HG03457 (cell line): ENCODE data around the gene ATG3.
A peak's percentile ranks its signal among the peaks of the same experiment; 100 is the strongest.
"Not testable (repeated sequence)": the region's sequence is repeated elsewhere in the genome, so short reads cannot be mapped to it uniquely, and the experiment has no call there.

Experiments used
- ATAC-seq: cut with Tn5 transposase; IDR thresholded peaks from one replicate; pipeline ENCODE4 v1.9.1; 2021; ENCODE audit warnings: moderate number of reproducible peaks; ENCODE audit not compliant: unreplicated experiment

The ATG3 gene

DNA sequence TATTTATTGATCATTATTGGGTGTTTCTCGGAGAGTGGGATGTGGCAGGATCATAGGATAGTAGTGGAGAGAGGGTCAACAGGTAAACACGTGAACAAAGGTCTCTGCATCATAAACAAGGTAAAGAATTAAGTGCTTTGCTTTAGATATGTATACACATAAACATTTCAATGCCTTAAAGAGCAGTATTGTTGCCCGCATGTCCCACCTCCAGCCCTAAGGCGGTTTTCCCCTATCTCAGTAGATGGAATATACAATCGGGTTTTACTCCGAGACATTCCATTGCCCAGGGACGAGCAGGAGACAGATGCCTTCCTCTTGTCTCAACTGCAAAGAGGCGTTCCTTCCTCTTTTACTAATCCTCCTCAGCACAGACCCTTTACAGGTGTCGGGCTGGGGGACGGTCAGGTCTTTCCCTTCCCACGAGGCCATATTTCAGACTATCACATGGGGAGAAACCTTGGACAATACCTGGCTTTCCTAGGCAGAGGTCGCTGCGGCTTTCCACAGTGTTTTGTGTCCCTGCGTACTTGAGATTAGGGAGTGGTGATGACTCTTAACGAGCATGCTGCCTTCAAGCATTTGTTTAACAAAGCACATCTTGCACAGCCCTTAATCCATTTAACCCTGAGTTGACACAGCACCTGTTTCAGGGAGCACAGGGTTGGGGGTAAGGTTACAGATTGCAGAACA lies 2.6 kb upstream of the ATG3 start:
- ATAC-seq = not testable (repeated sequence)

DNA sequence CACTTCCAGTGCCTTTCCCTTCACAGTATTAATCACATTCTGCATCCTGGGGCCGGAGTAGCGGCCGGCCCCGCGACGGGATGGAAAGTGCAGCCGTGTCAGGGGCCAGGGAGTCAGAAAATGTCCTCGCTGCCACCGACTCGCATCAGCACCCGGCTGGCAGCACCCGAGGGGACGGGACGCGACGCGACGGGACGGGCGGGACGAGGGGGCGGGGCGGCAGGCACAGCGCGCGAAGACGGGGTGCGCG lies 353 bp downstream of the ATG3 start:
- peak; percentile 36 for ATAC-seq

DNA sequence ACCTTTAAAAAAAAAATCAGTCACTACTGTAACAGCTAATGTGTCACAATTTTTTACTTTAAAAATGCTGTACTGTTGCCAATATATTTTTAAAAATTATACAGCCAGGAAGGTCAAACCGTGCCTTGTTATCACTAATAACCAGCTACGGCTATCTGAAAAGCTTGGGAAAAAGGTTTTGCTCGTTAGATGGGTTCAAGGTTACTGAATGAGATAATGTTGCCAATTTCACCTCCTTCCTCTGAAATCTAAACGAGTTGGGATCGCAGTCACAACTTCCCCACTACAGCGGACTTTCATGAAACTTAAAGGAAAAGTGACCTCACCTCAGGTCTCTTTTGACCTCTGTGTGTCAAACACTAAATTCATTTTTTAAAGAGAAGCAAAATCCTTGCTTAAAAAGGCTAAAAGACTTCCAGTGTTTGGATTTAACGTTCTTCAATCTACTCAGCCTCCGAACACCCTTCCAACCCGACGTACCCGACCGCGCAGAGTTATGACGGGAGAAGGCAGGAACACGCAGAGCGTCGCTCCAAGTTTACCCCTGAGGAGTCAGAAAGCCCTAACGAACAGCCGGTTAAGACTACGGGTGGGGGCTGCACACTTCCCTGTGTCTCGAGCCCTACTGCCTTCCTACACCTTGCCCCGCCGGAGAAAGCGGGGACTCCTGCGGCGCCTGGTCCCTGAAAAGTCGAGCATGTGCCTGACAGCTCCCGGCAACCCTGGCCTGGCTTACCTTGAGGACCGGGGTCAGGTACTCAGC lies 860 bp downstream of the ATG3 start:
- peak; percentile 11 for ATAC-seq

DNA sequence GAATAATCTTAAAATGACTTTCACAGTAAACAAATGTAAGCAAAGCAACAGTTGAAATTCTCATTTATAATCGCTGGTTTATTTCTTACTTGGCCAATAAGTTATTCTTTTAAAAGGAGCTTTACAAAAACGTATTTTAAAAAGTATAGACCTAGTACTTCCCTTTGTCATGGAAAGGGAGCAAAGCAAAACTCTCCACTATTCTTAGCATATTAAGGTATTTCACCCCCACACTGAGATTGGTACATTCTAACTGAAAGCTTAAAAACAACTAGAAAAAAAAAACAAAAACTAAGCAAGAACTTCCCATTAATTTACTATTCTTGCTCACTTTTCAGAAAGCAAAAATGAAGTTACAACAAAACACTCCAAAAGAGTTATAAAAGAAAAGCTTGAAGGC lies 1.5 kb downstream of the ATG3 start:
- ATAC-seq = no peak

DNA sequence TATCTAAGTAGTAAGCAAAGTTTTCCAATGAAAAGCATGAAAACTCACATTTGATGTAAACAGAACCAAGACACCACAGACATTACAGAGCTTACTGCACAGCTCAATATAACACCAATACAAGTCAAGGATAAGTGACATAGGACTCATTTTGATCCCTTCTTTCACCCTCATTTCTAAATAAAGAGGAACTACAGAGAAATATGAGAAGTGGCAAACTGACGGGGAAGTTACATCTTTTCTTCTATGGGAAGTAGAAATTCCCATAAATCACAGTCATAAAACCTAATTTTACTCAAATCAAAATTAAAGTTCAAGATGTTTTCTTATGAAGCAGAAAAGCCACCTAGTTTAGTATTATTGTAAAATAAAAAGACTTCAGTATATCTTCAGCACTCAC lies 3.8 kb downstream of the ATG3 start:
- no peak for ATAC-seq

DNA sequence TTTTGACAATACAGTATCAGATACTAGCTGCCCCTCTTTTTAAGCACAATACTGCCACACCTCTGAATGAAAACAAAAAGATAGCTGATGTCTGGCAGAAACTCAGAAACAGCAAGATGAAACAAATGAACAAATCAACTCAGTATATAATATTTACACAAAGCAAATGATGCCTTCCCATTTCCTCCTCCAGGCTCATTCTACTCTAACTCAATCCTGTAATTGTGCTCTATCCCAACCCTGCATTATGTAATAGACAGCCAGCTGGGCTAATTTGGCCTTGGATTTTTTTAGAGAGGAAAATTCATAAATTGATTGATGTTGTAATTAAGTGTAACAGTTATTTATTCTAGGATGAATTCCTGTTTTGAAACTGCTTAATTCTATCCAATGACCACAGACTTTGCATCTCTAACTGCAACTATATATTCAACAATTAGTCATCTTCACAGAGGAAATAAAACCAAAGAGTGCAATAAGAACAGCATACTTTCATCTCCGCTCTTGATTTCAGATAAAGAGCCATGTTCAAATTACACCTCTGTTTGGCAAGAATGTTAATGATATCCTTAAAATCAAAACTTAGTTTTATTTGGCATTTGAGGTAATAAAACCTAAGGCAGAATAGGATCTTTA lies 6.1 kb downstream of the ATG3 start:
- no peak for ATAC-seq

DNA sequence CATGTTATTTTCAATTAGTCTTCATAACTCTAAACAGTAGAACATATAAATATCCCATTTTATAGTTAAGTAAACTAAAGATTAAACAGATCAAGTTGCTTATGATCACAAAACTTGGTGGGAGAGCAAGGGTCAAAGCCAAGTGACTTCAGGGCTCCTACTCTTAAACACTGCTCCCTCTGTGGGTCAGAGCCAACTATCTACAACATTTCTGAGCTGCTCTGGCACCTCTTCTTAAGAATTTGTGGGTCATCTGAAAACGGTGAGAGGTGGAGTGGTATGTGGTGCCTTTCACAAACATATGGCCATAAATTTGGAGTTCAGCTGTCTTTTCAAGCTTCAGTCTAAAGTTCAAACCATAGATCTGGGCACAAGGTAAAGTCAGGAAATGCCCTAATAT lies 10.9 kb downstream of the ATG3 start:
- no peak for ATAC-seq

DNA sequence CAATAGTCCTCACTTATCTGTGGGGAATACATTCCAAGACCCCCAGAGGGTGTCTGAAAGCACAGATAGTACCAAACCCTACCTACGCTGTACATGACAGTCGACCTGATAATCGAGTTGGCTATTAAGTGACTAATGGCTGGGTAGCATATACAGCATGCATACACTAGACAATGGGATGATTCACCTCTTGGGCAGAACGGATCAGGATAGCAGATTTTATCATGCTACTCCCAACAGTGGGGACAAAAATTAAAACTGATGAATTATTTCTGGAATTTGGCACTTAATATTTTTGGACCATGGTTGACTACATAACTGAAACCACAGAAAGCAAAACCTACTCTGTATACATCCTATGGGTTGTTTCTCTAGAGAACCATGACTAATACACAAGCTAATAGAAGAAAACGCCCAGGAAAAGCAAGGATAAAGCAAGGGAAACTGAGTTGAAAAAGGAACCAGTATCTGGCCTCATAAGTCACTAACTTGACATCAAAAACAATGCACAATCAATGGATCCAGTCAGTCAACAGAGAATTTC lies 15.5 kb downstream of the ATG3 start:
- ATAC-seq = no peak

DNA sequence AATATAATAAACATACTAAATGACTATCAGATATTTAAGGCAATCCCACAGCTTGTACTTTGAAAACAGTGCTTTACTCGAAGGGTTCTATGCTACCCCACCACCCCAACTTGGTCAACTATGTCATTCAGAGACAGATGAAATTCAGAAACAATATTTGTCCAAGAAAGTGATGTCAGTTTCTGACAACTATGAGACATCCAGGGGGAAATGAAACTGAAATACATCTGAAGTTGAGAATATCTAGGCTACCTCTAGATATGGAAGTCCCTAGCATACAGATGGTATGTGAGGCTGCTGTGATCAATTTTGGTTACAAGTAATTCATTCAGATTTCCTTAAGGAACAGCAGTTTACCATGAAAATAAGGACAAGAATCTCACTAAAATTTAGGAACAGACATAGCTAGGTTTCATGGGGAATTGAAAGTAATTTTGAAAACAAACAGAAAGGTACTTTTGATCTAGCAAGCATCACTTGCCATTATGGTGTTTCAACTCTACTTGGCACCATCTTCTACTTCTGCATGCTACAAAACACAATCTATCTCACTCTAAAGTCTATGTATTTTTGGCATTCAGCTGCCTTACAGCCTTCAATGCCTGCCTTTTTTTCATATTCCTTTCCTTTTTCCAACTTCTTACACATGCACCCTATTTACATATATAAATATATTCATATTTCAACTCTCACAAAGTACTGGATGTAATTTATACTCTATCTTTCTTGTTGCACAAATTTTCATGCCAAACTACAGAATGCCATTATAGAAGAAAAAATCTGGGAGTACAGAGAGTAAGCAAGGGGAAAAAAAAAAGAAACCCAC lies 21.7 kb downstream of the ATG3 start:
- peak; percentile 85 for ATAC-seq

DNA sequence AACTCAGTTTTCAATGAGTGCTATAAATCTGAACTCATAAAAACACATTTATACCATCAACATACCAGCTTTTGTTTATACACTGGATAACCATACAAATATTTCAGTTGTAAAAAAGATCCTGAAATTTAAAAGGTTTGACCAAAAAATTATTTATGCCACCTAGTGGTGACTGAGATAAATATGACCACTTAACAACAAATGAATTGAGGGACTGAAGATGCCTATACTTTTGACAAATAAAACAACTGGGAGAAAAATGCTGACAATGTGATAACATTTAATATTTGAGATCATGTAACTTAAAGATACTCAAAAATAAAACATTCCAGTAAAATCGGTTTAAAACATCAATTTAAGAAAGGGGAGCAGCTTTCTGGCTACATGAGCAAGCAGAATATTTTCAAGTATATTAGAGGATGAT lies 30.4 kb downstream of the ATG3 start:
- no peak for ATAC-seq

DNA sequence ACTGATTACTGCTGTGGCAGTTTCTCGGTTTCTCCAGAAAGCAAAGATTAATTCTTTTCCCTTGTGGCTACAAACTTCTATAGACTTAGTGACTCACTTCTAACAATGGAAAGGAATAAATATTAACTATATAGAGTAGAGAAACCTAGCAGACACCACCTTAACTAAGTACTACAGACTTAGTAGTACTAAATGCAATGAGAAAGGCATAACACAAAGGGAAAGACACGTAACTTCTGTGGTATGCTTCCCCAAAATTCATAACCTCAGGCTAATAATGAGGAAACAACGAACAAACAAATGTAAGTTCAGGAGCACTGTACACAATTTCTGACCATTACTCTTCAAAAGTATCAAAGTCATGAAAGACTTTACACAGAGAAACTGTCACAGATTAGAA lies 31.2 kb downstream of the ATG3 start:
- no peak for ATAC-seq

DNA sequence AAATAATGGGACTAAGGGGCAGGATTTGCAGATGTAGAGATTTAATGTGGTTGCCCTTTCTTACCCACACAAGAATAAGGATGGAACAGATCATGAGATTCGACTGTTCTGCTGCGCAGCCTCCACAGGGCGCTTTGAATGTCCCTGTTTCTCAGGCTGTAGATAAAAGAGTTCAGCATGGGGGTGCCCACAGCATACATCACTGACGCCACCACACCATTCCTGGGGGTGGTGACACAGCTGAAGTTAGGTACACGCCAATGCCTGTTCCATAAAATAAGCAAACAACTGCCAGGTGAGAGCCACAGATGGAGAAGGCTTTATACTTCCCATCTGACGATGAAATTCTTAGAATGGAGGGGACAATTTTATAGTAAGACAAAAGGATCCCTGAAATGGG lies 37.6 kb downstream of the ATG3 start:
- not testable (repeated sequence) for ATAC-seq

DNA sequence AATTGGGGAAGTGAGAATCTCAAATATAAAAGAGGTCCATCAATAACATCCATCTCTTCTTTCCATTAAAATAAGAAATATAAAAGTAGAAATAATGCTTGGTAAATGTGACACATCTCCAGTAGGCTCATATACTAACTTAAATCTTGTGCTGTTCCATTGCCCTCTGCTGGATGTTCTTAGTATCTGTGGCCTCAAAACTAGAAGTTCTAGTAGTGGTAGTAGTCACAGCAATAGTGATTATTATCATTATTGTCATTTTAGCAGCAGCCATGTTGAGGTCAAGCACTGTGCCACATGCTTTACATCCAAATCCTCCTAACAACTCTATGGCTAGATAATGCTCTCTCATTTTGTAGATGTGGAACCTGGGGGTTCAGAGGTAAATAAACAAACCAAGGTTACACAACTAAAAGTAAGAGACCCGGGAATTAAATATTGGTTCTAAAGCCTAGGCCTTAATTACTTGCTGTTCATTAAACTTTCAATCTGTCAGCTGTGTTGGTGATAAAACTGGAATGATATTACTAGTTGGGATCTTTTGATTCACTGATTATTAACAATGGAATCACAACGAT lies 42.2 kb downstream of the ATG3 start:
- ATAC-seq = no peak

DNA sequence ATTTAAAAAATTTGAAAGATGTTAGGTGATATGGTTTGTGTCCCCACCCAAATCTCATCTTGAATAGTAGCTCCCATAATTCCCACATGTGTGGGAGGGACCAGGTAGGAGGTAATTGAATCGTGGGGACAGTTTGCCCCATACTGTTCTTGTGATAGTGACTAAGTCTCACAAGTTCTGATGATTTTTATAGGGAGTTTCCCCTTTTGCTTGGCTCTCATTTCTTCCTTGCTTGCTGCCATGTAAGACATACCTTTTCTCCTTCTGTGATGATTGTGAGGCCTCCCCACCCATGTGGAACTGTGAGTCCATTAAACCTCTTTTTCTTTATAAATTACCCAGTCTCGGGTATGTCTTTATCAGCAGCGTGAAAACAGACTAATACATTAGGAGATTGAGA lies 42.8 kb downstream of the ATG3 start:
- not testable (repeated sequence) for ATAC-seq

DNA sequence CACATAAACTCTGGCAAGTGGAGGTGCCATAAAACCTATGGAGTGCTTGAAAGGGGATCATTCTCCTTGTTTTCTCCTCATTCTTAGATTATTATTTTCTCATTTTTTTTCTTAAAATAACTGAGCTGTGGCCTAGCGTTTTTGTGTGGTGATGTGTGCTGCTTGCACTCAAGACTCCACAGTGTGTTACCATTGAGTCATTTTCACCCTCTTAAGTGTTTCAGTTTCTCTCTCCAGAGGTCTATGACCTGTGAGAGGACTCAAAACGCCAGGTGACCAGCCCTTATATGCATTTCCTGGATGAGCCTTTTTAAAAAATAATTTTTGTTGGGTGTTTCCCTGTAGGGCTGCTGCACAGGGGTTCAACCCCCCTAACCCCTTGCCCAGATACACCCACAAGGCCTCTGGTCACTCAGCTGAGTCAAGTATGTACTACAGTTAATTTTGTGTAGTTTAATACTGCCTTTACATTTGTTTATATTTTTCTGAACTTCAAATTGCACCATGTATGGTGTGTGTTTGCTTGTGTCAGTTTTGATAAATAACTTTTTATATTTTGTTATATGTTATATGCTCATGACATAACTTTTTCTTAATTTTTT lies 47.1 kb downstream of the ATG3 start:
- peak; percentile 99 for ATAC-seq

DNA sequence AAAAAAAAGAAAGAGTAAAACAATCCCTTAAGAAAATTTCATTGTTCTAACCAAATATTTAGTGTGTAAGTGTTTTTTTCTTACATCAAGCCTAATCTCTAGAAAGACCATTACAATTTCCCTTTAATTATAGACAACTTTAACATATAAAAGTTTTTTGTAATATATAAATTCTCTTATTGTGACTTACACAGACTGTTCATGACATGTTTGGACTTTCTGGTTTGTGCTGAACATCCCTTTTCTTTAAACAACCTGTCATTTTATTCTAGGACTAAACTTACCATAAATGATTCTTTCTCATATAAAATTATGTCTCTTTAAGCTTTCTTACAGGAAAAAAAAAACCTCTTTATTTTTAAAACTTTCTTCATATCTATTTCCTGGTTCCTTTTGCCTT lies 49.4 kb downstream of the ATG3 start:
- no peak for ATAC-seq

DNA sequence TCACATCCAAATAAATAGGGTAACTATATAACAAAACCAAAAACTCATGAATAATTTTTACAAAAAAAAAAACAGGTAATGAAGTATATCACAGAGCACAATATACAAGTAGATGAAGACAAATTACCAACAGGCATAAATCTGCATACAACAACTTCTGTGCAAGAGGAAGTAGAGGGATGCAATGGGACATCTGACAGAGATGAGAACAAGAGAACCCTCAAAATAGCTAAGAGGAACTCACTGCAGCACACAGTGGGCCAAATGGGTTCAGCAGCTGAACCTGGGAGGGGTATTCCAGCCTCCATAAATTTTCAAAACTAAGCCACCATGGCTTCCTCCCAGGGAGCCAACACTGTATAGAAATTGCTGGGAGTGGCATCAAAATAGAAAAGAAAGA lies 52.9 kb downstream of the ATG3 start:
- ATAC-seq = no peak

DNA sequence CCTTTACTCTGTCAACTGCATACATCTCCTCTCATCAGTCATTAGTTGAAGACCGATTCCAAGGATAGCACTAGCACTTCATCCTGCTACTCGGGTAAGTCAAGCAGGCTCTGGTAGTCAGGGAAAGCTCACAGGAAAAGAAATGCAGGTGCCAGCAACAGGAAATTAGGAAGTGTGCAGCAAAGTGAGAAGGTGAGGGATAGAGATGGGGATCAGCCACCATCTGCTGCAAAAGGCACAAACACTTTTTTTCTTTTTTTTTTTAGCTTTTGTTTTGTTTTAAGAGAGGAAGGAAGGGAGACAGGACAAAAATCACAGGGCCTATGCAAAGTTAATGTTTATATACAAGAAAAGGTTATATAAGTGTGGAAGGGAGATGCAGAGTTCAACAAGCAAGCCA lies 53.5 kb downstream of the ATG3 start:
- ATAC-seq = no peak

DNA sequence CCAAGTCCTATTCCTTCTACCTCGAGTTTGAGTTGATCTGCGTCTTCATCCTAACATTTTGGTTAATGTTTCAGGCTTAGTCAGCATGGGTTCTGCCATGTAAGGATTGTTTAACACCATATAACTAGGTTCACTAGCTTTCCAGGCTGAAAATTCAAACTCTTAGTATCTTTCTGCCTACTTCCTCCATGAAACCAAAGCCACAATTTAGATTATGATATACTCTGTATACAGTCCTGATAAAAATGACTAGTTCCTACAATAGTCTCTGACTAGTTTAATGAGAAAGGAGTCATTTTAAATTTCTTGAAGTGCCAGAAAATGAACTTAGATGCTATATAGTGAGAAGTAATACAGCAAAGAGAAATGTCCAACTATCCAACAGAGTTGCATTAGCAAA lies 55.9 kb downstream of the ATG3 start:
- no peak for ATAC-seq

DNA sequence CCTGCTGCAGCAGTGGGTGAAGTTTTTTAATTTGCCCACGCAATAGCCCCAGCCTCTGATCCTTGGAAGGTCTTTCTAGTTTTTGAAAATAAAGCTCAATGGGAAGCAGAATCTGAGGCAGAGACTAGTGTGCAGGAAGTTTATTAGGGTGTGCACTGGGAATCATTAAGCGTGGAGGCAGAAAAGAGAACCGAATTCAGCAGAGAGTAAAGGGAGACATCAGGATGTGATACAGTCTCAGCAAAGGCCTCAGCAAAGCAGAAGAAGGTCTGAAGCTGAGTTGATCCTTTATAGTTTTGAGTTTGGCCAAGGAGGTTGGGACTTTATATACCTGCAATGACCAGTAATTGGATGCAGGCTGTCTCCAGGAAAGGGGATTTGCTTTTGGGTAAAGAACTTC lies 57.6 kb downstream of the ATG3 start:
- no peak for ATAC-seq
